Ammon's horn (tissue), 1 donor: ENCODE data around the gene PSMG1.
A peak's percentile ranks its signal among the peaks of the same experiment; 100 is the strongest.
"Not testable (repeated sequence)": the region's sequence is repeated elsewhere in the genome, so short reads cannot be mapped to it uniquely, and the experiment has no call there.

ENCODE experiments used
- DNase-seq: peaks from one replicate; pipeline ENCODE4 v3.0.0-alpha.2; 2016; ENCODE audit warnings: low spot score

Gene PSMG1, protein sequence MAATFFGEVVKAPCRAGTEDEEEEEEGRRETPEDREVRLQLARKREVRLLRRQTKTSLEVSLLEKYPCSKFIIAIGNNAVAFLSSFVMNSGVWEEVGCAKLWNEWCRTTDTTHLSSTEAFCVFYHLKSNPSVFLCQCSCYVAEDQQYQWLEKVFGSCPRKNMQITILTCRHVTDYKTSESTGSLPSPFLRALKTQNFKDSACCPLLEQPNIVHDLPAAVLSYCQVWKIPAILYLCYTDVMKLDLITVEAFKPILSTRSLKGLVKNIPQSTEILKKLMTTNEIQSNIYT

DNA sequence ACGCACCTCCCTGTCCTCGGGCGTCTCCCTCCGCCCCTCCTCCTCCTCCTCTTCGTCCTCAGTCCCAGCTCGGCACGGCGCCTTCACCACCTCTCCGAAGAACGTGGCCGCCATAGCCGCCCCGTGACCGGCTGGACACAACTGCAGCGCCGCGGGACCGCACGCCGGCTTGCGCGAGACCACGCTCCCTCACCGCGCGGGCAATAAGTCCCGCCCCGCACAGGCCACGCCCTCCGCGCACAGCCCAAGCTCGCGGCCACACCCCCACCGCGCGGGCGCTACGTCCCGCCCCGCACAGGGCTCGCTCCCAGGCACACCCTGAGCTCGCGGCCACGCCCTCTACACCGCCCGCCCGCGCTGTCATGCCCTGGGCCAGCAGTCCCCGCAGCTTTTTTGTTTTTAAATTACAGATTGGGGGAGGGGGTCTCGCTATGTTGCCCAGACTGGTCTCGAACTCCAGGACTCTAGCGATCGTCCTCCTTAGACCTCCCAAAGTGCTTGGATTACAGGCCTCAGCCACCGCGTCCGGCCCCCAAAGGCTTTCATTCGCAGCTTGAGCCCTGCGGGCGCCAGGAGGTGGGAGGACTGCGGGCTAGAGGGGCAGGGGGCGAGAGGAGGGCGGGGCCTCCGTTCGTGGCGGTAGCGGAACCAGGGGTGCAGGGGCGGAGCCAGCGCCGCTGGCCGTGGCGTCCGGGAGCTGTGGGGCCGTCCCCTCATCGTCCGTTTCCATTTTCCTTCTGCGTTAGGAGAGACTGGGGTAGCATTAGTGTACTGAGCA is at the start of gene PSMG1:
PSMG1 (minus strand) TSS at position 180 of the 778 bp plus-strand sequence; CDS start at position 114, 66 bp downstream.
- DNase-seq, result peak; percentile 96

DNA sequence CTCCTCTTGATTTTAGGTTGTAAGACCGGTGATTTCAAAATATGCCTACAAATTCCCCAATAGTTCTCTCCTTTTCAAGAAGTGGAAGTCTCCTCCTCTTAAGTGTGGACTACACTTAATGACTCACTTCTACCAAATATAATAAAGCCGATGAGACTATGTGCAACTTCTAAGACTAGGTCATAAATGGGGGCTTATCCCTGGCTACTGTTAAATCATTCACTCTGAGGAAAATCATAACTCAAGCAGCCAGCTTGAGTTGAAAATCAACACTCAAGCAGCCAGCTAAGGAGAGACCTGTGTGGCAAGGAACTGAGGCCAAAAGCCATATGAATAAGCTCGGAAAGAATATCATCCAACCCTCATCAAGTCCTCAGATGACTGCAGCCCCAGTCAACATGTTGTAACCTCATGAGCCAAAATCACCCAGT is 49.6 kb upstream of the PSMG1 start:
- no peak for DNase-seq

DNA sequence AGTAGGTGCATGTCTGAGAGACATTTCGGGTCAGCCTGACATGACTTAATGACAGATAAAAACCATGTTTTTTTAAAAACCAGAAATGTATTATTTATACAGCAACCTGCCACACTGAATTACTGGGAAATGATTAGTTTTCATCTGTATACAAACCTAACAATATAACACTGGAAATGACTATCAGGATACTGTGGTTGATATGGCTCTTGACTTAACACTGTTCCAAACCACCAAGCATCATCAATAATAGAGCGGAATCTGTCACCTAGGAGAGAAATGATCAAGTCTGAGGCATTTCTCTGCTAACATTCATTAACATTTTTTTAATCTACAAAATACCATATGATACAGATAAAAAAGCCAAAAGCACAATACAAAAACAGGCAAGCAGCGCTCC is 41.7 kb upstream of the PSMG1 start:
- no peak for DNase-seq

DNA sequence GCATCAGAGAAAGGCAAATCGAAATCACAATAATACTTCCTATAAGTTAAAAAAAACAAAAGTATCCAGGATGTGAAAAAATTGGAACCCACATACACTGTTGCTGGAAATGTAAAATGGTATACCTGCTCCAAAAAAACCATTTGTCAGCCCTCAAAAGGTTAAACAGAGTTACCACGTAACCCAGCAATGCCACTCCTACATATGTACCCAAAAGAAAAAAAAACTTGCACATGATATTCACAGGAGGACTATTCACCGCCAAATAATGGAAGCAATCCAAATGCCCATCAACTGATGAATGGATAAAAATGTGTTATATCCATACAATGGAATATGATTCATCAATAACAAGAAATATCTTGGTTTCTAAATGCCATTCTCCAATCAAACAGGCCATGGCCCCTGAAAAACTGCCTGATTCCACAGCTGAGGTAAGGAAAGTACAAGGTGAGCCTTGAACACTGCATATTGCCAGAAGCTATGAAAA is 38.8 kb upstream of the PSMG1 start:
- DNase-seq, result no peak

DNA sequence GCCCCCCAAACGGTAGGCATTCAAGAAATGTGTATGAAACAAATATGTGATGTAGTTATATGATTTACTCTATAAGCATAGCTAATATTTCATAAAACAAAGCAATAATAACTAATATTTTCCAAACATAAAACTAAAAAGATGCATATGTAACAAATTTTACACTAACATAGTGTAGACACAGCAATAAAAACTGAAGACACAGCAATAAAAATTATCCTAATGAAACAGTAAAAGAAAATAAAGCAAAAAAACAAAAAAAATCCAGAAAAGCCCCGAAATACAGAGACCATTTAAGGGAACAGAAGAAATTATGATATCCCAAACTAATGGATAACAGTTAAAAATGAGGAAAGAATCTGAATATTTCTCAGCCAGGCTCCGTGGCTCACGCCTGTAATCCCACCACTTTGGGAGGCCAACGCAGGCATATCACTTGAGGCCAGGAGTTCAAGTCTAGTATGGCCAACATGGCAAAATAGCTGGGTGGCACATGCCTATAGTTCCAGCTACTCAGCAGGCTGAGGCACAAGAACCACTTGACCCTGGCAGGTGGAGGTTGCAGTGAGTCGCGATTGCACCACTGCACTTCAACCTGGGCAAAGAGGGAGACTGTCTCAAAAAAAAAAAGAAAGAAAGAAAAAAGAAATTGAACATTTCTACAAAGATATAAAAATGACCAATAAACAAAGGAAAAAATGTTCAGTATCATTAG is 38.2 kb upstream of the PSMG1 start:
- DNase-seq, result no peak

DNA sequence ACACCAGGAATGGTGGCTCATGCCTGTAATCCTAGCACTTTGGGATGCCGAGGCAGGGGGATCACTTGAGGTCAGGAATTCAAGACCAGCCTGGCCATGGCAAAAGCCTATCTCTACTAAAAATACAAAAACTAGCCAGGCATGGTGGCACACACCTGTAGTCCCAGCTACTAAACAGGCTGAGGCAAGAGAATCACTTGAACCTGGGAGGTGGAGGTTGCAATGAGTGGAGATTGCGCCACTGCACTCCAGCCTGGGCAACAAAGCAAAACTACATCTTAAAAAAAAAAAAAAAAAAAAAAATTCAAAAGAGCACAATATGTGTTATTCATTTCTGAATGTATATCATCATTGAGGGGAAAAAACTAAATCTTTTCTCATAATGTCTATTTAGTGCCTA is 37.6 kb upstream of the PSMG1 start:
- not testable (repeated sequence) for DNase-seq

DNA sequence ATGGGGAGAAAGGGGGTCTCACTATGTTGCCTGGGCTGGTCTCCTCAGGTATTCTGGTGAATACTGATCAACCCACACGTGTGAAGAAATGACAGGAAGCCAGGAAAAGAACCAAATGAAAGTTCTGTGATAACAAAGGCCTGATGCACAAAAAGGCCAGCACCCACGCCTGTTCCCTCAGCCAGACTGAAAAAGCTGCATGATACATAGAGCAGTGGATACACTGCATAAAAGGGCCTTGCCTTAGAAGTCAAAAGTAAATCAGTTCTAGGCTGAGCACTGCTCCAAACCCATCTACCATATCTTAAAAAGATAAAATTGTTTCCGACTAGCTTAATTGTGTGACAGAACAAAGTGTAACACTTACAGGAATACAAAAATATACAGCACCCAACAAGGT is 36.9 kb upstream of the PSMG1 start:
- DNase-seq, result peak; percentile 18

DNA sequence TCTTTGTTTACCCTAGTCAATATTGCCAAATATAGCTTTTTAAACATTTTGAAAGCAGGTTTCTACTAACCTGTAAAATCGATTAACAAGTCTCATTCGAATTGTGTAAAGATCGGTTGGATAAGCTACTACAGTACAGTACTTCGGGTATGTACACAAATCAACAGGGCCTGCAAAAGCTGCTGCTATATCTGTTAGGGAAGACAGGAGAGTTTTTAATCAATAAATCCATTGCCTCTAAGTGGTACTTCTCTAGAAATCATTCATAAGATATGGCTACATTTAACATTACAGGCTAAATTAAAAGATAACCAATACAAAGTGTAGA is 34.8 kb upstream of the PSMG1 start:
- DNase-seq, result no peak

DNA sequence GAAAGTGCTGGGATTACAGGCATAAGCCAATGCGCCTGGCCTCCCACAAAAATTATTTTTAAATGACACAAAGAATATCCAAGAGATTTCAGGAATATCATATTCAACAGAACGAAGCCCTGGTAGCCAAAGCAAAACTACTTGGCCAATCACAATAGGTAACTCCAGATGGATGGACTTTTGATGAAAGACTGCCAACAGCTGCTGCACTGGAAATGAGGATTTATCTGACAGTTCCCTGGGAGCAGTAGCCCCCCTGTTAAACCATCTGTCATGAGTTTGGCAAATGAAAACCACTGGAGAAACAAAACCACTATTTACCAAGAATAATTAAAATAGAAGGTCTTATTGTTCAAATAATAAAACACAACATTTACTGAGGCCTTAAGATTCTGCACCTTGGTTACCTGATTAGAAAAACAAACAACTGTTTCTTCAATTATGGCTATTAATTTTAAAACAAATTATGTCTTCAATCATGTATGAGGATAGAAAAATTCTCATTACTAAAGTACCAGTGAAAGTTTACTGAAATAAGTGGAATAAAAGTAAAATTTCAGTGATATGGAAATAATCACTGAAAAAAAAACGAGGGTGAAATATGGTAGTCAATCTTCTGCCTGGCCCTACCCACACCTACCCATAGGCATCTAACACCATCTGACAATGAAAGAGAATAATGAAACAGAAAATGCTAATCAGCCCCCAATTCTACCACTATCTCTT is 34.3 kb upstream of the PSMG1 start:
- no peak for DNase-seq

DNA sequence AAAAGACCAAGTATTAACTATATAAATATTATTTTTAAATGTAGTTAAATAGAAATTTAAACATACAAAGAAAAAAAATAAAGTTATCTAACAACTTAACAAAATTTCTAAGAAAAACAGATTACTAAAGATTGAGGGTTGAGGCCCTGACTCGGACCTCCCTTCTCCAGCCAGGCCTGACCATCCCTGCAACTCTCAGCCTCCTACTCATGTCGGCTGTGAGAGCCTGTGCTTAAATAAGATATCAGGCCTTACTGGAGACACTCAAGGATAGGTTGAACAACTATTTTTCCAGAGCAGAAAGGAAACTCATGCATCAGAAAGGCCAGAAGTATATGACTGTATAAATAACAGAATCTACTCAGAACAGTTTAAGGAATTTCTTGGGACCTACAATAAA is 33.0 kb upstream of the PSMG1 start:
- no peak for DNase-seq

DNA sequence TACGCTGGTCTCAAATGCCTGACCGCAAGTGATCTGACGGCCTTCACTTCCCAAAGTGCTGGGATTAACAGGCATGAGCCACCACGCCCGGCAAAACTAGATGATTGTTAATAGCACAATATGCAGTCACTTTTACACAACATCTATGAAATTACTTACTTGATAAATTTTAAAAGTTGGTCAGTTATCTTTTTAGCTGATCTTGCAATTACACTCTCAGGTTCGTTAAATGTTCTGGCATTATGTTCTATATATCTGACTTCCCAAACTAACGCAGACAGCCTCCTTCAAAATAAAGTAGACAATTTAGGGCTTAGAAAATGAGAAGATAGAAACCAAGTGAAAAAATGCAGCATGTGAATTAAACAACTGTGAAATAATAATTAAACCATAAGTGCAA is 31.8 kb upstream of the PSMG1 start:
- no peak for DNase-seq

DNA sequence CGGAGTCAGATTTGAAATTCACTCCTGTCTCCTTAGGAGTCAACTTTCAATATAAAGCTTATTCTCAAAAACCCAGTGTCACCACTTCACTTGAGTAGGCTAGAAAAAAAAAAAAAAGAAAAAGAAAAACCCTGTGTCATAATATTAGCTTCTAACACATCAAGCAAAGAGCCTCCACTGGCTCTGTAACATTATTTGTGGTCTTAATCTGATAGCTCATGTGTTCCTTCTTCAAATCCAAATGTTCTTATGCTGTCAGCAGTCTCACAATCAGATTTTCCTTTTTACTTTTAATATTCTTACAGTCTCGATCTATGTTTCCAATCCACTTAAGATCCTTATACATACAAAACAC is 26.1 kb upstream of the PSMG1 start:
- DNase-seq, result no peak

DNA sequence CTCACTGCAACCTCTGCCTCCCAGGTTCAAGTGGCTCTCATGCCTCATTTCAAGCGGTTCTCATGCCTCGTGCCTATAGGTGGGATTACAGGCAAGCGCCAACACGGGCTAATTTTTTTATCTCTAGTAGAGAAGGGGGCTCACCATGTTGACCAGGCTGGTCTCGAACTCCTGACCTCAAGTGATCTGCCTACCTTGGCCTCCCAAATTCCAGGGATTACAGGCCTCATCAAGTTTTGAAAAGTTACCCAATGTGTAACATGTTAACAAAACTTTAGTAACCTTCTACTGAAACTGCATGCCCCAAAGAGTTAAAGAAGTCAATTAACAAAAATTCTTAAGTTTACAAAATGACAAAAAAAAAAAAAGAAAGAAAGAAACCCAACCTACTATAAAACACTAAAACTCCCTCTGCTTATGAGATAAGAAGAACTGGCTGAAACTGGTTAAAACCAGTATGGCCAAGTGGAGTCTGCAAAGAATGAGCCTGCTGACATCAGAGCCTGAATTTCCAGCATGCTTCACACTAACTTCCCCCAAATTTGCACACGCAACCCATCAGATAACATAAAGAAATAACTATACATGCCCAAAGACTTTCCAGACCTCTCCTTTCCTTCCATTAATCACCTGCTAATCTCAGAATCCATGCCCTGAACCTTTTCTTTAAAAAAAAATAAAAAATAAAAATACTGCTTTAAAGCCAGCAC is 25.5 kb upstream of the PSMG1 start:
- no peak for DNase-seq

DNA sequence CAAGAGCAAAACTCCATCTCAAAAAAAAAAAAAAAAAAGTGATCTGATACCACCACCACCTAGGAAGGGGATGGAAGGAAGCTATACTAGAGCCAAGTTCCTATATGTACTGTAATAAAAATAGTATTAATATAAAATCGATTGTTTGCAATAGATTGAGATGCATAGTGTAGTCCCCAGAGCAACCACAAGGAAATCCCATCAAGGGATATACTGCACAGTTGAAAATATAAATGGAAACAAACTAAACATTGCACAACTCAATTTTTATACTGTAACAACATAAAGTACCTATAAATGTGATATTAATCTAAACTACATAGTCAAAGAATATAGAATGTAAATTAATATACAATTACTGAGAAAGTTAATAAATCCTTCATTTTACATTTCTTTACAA is 20.9 kb upstream of the PSMG1 start:
- no peak for DNase-seq

DNA sequence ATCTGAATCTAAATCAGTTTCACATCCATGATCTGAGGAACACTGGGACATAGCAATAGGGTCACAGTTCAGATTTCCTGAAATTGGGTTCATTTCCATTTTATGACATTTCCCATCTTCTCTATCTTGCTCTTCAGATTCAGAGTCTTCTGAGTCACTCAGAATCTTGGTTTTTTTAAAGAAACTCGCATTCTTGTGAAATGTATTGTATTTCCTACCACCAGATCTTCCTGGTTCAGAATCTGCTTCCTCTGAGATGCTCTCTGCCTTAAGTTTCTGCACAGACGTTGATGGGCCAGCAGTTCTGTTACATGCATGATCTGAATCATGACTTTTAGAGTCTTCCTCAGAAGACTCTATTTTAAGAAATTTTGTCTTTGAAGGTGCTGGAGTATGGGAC is 15.5 kb upstream of the PSMG1 start:
- DNase-seq, result no peak

DNA sequence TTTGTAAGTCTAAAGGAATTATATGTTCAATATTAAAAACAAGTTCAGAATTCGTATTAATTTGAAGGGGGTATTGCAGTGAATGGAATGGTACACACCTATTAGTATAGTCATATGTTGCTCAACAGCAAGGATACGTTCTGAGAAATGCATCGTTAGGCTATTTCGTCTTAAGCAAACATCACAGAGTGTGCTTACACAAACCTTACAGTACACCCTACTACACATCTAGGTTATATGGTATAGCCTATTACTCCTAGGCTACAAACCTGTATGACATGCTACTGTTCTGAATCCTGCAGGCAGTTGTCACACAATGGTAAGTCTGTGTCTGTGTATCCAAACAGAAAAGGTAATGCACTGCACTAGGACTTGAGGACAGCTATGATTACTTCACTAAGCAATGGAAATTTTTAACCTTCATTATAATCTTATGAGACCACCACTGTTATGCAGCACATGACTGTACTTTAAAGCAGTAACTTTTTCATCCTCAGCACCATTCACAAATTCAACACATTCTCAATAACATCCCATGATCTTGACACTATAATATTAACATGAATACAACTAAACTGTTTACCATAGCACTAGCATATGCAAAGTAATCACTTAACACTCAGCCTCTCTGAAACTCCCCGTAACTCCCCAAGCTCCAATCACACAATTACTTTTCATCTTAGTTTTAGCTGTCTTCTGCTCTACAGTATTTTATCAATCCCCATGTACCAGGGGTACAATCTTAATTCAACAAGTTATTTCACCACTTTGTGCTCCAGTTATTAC is 14.4 kb upstream of the PSMG1 start:
- DNase-seq, result no peak

DNA sequence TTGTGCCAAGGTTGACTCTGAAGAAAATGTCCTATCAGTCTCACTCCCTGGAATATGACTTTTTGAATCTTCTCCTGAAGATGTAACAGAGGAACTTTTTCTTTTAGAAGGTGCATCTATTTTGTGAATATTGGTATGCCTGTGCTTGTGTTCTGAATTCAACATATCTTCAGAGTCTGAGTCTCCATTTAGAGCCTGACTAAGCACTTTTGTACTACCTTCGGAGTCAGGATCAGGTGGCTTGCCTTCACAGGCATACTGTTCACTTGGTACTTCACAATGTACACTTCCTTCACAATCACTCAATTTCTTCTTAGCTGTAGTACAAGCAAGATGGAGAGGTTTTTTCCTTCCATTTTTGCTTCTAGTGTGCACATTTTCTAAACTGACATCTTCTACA is 13.6 kb upstream of the PSMG1 start:
- no peak for DNase-seq

DNA sequence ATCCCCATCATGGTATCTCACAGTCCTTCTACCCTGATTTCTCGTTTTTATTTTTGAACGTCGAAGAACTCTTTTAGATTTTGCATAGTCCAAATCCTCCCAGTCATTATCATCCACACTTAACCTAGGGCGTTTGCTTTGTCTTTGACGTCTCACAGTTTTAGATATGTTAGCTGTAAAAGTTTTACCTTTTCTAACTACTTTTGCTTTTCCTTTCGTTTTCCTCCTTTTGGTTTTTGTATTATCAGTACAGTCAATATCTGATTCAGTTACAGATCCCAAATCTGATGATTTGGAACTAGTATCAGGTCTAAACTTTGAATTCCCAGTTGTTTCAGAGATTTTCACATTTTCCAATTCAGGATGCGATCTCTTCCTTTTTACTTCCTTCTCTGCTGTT is 13.1 kb upstream of the PSMG1 start:
- DNase-seq, result no peak

DNA sequence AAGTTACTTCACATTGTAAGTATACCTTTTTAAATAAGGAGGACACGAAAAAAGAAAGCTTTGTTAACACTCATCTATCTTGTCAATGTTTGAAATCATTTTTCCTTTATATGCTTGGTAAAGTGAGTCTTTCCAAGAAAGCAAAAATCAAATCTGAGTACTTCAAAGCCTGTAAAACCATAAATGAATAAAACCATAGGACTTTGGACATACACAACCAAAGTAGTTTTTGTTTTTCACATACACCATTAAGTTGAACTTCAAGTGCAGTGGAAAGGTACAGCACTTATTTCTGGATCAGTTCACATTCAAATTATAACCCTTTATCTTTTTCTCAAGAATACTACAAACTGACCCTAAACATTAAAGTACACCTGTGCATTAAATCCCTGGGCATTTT is 10.1 kb upstream of the PSMG1 start:
- no peak for DNase-seq

DNA sequence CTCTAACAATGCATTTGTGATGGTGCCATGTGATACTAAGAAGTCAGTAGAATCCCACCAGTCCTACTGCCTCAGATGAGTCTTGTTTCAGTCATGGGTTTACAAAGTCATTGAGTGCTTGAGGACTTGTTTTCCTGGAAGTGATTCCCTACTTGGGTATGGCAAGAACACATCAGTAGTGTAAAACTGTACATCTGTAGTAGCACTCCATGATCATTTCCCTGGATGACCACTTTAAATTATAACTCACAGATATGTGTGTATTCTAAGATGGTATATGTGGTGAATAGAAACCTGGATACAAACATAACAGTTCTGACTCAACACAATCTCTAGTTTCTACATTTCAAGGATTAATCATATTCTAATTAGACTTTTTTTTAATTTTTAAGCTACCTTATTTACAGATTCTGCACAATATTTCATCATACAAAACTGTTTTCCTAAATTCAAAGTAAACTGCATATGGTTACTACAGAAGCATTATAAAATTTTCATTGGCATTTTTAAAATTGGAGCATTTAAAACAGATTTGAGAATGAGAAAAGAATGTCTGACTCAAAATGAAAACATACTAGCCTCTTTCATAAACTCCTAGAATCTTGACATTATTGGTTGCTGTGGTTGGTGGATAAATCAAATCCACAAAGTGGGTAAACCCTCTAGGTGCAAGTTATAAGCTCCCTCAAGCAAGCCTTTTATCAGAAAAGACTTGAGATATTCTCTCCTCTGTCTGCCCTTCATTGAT is 6.8 kb upstream of the PSMG1 start:
- DNase-seq, result no peak
